A549 (cell line): ENCODE results near the gene GNB5. TPM values are rescaled to one million over a fixed set of nuclear protein-coding genes. Genes with fewer than 3 reads are reported as not detected.

Source experiments
- ATAC-seq, 2 experiments: fragments of 200-7000 bp in 1 of 2; fragments of >200 bp in 1 of 2; cut with Nextera tagmentation in 1 of 2; cut with Tn5 transposase in 1 of 2; 3 replicates each; pipeline versions ENCODE4 v1.8.0 to v1.9.1; 2018 to 2020; ENCODE audit warnings: mild to moderate bottlenecking in 1 of 2, moderate library complexity in 1 of 2
- CTCF ChIA-PET: fragments of 300-600 bp; sonication (Branson Sonifier 250); formaldehyde crosslinking; extraction: SDS; loops from one replicate; lab custom pipeline; 2021; ENCODE audit warnings: antibody characterized with exemption, inconsistent platforms; lab: Yijun Ruan, JAX
- POLR2A ChIA-PET: fragments of 350-600 bp; formaldehyde crosslinking; extraction: SDS; loops from one replicate; lab custom pipeline; 2021; ENCODE audit warnings: antibody characterized with exemption, inconsistent platforms; lab: Yijun Ruan, JAX
- DNase-seq, 2 experiments: peaks; one replicate each; pipeline versions ENCODE4 v3.0.0 to v3.0.0-alpha.2; 2011 to 2016; ENCODE audit warnings: low read depth in 1 of 2, low spot score in 1 of 2
- FAIRE-seq: peaks from 2 replicates; lab custom pipeline; 2011; peaks lifted over from hg19 to GRCh38; lab: Jason Lieb, UNC
- H3K27ac ChIP-seq, 2 experiments: fragments of >200 bp; sonication (Bioruptor Twin); formaldehyde crosslinking; 3 replicates each; pipeline ENCODE4 v1.5.1; 2016 to 2017
- H3K4me1 ChIP-seq: fragments of >200 bp; sonication (Bioruptor Twin); formaldehyde crosslinking; 3 replicates; pipeline ENCODE4 v1.6.1; 2016
- H3K4me2 ChIP-seq: fragments of >200 bp; sonication (Bioruptor Twin); formaldehyde crosslinking; 3 replicates; pipeline ENCODE4 v1.6.1; 2016
- H3K4me3 ChIP-seq: fragments of >200 bp; sonication (Bioruptor Twin); formaldehyde crosslinking; 3 replicates; pipeline ENCODE4 v1.5.1; 2016
- H3K9me3 ChIP-seq: fragments of >200 bp; sonication (Bioruptor Twin); formaldehyde crosslinking; 3 replicates; pipeline ENCODE4 v1.6.1; 2016
- CEBPB ChIP-seq, 2 experiments: fragments of >200 bp in 1 of 2; sonication (Bioruptor Twin) in 1 of 2; formaldehyde crosslinking in 1 of 2; IDR thresholded peaks; 2 replicates each; pipeline ENCODE4 v1.6.1; 2012 to 2016
- CHD4 ChIP-seq: fragments of 200-600 bp; sonication (generic); IDR thresholded peaks from 2 replicates; pipeline ENCODE4 v1.6.1; 2016; ENCODE audit warnings: antibody characterized with exemption, mild to moderate bottlenecking, borderline replicate concordance
- E2F6 ChIP-seq: IDR thresholded peaks from 2 replicates; pipeline ENCODE4 v1.6.1; 2012; ENCODE audit warnings: low read depth, borderline replicate concordance
- HDAC2 ChIP-seq: fragments of 200-600 bp; sonication (generic); IDR thresholded peaks from 2 replicates; pipeline ENCODE4 v1.6.1; 2016
- HEYL ChIP-seq: fragments of 250-450 bp; sonication (Bioruptor Pico); IDR thresholded peaks from 2 replicates; pipeline ENCODE4 v1.8.0; 2021; ENCODE audit warnings: mild to moderate bottlenecking, moderate library complexity
- KDM1A ChIP-seq: fragments of 200-600 bp; sonication (generic); IDR thresholded peaks from 2 replicates; pipeline ENCODE4 v1.6.1; 2016; ENCODE audit warnings: low read depth, mild to moderate bottlenecking
- KDM5A ChIP-seq: fragments of 200-600 bp; sonication (generic); IDR thresholded peaks from 2 replicates; pipeline ENCODE4 v1.6.1; 2016; ENCODE audit warnings: antibody characterized with exemption, mild to moderate bottlenecking
- PHF8 ChIP-seq: fragments of 200-600 bp; sonication (generic); IDR thresholded peaks from 2 replicates; pipeline ENCODE4 v1.6.1; 2016; ENCODE audit warnings: low read depth, mild to moderate bottlenecking, antibody characterized with exemption, moderate library complexity, borderline replicate concordance
- REST ChIP-seq: fragments of 200-600 bp; sonication (generic); IDR thresholded peaks from 2 replicates; pipeline ENCODE4 v1.6.1; 2016; ENCODE audit warnings: antibody characterized with exemption, mild to moderate bottlenecking, moderate library complexity
- ZFP36 ChIP-seq: fragments of 450-650 bp; IDR thresholded peaks from 2 replicates; pipeline ENCODE4 v1.6.1; 2014; ENCODE audit warnings: borderline replicate concordance; ENCODE audit not compliant: partially characterized antibody
- ZNF302 ChIP-seq: fragments of 250-450 bp; sonication (Bioruptor Pico); IDR thresholded peaks from 2 replicates; pipeline ENCODE4 v1.9.0; 2021; ENCODE audit warnings: inconsistent platforms, mild to moderate bottlenecking, moderate library complexity
- ZSCAN20 ChIP-seq: fragments of 250-450 bp; sonication (Bioruptor Pico); IDR thresholded peaks from 2 replicates; pipeline ENCODE4 v1.8.0; 2022; ENCODE audit warnings: mild to moderate bottlenecking, moderate library complexity
- WGBS: methylation state at CpG from one replicate; pipeline ENCODE4 v1.1.6; 2017; ENCODE audit errors: missing lambda C conversion rate; 5-methylcytosine and 5-hydroxymethylcytosine counted together
- polyA plus RNA-seq, 4 experiments: library from polyadenylated mRNA; depleted of rRNA in 3 of 4; stranded (reverse); fragments of >200 nt; fragmentation: RNase III in 1 of 4; extraction: RNeasy Plus Mini Kit Qiagen cat#74134 plus additional on column Dnase treatment in 1 of 4; gene quantifications; 2 replicates in 3 of 4; 3 replicates in 1 of 4; pipeline ENCODE4 v1.2.3, GENCODE V29; 2011 to 2017
- TF ChIP-seq, protein P1 (sequence below): fragments of >200 bp; sonication (Bioruptor Twin); formaldehyde crosslinking; IDR thresholded peaks from 3 replicates; pipeline ENCODE4 v1.6.1; 2016

Gene GNB5
- polyA plus RNA-seq, 2 of the 4 experiments (the other 2 are of a cell fraction), result 57.2 to 67.5 TPM

- Histone ChIP-seq H3K4me2 (no peak overlapping the region), H3K9me3 (no peaks in the 10 kb centered on the region), H3K4me3 (no peak overlapping the region), H3K4me1 (no peaks in the 10 kb centered on the region), H3K27ac (no peak overlapping the region)
- ChIA-PET CTCF (interaction anchor here (2.9 kb wide), 1 partner anchor 11 kb away, joined by 20 read pairs; no protein-coding TSS in a partner anchor), POLR2A (no interaction called here)
- 89% methylated on average over 4 of the region's 4 CpGs for WGBS
- FAIRE-seq (no peak), DNase-seq (no peak), ATAC-seq (no peak; a peak in 1 of 6 replicates)
- TF ChIP-seq REST, result no peak
- TF ChIP-seq HDAC2, result no peak
- no peak for TF ChIP-seq KDM1A
- TF ChIP-seq CHD4, result no peak
- no peak for TF ChIP-seq ZSCAN20
- TF ChIP-seq ZNF302, result no peak
- TF ChIP-seq CEBPB (IDR thresholded peaks at IDR 0.05), result no peak
- no peak for TF ChIP-seq HEYL
- no peak for TF ChIP-seq E2F6
Measured at GRCh38 chr15:52151353-52151752, 39.8 kb downstream of the GNB5 start.

DNA sequence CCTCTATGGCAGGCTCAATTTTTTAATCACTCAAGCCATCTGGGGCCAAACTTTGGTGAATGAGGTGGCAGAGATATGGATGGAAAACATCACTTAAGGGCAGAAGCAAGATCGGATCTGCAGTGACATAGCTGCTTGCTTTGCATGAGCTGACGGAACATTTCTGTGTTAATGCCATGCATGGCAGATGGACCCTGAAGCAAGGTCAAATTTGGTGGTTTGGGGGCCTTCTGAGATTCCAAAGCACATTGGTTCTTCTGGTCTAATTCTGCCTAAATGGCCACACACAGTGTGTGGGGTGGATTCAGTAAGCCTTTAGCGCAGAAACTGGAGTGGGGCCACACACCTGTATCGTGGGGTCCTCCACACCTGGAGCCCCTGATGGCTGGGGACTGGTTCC, 40.3 kb downstream of the GNB5 start:
- ChIA-PET POLR2A (no interaction called here), CTCF (interaction anchor here (2.9 kb wide), 1 partner anchor 11 kb away, joined by 20 read pairs; no protein-coding TSS in a partner anchor)
- H3K4me3 ChIP-seq, result no peak overlapping the region
- H3K27ac ChIP-seq, result no peak overlapping the region
- ATAC-seq (no peak), FAIRE-seq (no peak), DNase-seq (no peak)
- WGBS, result 90% methylated on average over 4 of the region's 4 CpGs
- no peaks in the 10 kb centered on the region for H3K4me1 ChIP-seq
- no peaks in the 10 kb centered on the region for H3K9me3 ChIP-seq
- H3K4me2 ChIP-seq, result no peak overlapping the region
- no peak for TF ChIP-seq CHD4

DNA sequence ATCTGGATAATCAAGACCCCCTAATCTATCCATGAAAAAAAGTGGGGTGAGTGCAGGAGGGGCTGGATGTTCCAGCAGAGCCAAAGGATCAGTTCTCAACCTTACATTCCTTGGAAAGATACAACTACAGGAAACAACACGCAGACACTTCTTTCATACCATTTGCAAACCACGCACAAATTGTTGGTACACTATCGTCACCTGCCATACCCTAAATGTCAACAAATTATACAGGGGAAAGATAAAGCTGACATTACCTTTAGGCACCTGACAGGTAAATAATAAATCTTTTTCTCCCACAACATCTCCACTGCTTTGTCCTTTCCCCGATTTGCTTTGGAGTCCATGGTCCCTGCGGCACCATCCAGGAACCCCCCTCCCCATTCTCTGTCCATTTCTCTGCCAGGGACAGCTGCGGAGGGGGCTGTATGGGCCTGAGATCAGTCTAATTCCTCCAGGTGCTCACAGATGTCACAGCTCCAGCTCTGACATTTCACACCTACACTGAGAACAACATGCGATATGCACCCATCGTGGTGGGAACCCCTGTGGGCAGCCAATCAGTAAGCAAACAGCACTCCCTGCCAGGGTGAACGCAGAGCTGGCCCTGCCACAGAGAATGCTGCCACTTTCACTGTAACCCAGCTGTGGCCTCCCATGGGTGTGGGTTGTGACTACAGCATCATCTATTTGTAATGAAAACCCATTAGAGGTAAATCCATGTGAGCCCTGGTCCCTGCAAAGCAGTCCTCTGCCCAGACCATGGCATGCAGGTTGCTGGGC, 41.0 kb downstream of the GNB5 start:
- FAIRE-seq, result no peak
- TF ChIP-seq PHF8, result no peak
- TF ChIP-seq, protein P1, sequence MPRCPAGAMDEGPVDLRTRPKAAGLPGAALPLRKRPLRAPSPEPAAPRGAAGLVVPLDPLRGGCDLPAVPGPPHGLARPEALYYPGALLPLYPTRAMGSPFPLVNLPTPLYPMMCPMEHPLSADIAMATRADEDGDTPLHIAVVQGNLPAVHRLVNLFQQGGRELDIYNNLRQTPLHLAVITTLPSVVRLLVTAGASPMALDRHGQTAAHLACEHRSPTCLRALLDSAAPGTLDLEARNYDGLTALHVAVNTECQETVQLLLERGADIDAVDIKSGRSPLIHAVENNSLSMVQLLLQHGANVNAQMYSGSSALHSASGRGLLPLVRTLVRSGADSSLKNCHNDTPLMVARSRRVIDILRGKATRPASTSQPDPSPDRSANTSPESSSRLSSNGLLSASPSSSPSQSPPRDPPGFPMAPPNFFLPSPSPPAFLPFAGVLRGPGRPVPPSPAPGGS, result no peak
- TF ChIP-seq KDM5A, result no peak
- no peak for TF ChIP-seq ZFP36
- 89% methylated on average over 9 of the region's 9 CpGs for WGBS
- H3K4me2 ChIP-seq, result no peak overlapping the region
- DNase-seq, result no peak
- H3K27ac ChIP-seq, result no peak overlapping the region
- H3K9me3 ChIP-seq, result peaks cover 4% of the 10 kb centered on the region; the same call in 2 of the 3 replicates
- no peak for ATAC-seq
- no peak overlapping the region for H3K4me3 ChIP-seq
- no peaks in the 10 kb centered on the region for H3K4me1 ChIP-seq
- POLR2A ChIA-PET, result no interaction called here
- CTCF ChIA-PET, result interaction anchor here (0.8 to 2.9 kb wide), 3 partner anchors 10 to 71 kb away, joined by 3 to 20 read pairs (median 4); no protein-coding TSS in a partner anchor
